Measurements from ENCODE around the gene DCBLD2.

DCBLD2 gene, protein sequence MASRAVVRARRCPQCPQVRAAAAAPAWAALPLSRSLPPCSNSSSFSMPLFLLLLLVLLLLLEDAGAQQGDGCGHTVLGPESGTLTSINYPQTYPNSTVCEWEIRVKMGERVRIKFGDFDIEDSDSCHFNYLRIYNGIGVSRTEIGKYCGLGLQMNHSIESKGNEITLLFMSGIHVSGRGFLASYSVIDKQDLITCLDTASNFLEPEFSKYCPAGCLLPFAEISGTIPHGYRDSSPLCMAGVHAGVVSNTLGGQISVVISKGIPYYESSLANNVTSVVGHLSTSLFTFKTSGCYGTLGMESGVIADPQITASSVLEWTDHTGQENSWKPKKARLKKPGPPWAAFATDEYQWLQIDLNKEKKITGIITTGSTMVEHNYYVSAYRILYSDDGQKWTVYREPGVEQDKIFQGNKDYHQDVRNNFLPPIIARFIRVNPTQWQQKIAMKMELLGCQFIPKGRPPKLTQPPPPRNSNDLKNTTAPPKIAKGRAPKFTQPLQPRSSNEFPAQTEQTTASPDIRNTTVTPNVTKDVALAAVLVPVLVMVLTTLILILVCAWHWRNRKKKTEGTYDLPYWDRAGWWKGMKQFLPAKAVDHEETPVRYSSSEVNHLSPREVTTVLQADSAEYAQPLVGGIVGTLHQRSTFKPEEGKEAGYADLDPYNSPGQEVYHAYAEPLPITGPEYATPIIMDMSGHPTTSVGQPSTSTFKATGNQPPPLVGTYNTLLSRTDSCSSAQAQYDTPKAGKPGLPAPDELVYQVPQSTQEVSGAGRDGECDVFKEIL

DNA sequence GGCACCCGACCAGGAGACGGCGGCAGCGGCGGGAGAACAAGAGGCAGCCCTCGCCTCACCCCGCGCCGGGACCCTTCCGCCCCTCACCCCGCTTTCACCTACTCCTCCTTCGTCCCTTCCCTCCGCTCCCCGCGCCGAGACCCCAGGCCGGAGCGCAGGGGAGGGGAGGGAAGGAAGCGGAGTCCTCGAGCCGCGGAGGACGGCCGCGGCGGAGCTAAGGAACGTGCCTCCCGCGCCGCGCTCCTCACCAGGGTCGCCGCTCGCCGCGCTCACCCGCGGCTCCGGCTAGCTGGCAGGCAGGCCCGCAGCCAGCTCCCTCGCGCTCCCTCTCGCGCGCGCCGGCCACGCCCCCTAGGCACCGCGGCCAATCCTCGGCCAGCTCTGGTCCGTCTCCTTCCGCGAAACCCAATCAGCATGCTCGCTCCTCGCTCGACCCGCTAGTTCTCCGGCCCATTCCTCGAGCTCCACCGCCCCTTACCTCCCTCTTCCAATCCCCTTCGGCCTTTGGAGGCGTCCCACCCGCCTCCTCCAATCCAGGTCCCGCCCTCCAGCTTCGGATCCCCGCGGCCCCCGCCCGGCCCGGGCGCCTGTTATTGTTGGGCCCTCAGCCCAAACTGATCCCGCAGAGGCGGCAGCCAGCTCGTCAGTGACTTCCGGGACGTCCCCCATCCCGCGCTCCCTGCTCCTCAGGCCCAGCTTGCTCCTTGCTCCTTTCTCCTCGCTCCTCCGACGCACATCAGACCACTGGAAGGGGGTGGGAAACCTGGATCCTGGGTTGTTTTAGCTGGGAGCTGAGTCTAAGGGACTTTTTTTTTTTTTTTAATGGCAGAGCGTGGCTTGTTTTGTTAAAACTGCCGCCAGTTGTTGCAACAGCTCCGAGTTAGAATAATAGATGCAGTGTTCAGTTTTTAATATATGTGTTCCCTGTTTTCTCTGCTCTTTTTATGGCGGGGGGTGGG is at the start of gene DCBLD2:
Gene DCBLD2 (minus strand): TSS at position 304 of the 959 bp plus-strand sequence. CDS start 369 bp downstream, outside the sequence.
- DNase-seq (ENCODE audit: low read depth in 2 of 2): peak; percentile 78

DNA sequence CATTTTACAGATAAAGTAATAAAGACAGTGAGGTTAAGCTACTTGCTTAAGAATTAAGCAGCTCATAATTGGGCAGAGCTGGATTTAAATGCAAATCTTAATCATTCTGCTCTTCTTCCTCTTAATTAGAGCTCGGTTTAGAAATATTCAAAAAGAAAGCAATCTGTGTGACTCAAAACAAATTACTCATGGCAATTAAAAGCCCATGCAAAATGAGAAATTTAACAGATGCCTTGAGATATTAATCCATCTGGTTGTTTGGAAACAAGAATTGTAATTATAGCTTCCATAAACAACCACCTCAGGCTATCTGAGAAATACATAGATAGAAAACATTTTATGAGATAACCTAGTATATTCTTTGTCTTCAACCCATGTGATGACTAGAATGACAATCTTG is 44.2 kb upstream of the DCBLD2 start:
- DNase-seq (ENCODE audit: low read depth in 2 of 2): no peak

DNA sequence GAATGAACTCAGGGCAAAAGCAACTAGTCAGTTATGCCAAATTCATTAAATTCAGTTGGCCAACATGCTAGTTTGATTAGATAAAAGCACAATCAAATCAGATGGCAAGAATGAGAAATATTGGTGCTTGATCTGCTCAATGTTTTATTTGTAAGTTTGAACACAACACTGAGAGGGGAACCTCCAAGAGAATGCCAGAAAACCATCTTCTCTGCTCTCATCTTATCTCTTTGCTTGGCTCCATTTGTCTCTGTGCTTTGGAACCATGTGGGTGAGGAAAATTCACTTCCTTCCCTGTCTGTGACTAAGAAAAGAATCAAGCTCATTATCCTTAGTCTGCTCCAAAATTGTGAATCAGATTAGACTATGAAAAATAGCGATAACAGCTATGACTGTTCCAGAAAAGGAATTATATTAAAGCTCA is 43.6 kb upstream of the DCBLD2 start:
- DNase-seq (ENCODE audit: low read depth in 2 of 2): no peak

DNA sequence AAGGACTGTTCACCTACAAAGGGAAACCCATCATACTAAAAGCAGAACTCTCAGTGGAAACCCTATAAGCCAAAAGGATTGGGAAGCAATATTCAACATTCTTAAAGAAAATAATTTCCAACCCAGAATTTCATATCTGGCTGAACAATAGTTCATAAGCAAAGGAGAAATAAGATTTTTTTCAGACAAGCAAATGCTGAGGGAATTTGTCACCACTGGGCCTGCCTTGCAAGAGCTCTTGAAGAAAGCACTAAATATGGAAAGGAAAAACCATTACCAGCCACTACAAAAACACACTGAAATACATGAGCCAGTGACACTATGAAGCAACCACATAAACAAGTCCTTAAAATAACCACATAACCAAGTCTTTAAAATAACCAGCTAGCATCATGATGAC is 28.9 kb upstream of the DCBLD2 start:
- DNase-seq (ENCODE audit: low read depth in 2 of 2): no peak

DNA sequence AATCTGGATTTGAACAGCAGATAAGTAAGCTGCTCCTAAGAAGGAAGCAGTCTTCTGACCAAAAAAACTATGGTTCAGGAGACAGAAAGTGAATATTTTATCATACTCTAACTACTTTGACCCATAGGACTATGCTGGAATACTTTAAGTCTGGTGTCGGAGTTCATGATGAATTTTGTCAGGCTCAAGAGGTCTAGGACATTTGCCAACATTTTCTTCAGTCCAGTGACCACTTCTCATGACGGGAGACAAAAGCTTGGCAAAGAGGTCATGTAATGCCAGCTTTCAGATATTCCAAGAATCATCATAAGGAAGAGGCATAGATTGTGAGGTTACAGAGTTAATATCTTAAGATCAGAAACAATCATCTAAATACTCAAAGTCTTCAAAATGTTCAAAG is 20.5 kb upstream of the DCBLD2 start:
- DNase-seq (ENCODE audit: low read depth in 2 of 2): no peak

DNA sequence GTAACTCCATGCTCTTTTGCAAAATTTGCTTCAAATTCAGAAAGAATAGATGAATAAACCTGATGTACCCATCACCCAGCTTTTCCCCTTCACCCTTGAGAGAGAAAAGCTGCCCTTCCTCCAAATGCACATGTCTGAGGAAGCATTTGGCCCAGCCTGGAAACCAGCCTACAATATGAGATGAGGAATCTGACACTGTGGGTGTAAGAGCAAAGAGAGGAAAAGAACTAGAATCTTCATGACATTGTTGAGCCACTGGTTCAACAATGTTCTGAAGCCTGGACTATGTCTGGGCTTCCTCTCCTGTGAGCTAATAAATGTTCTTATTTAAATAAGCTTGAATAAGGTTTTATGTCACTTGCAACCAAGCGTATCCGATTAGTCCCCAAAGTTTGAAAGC is 18.7 kb upstream of the DCBLD2 start:
- DNase-seq (ENCODE audit: low read depth in 2 of 2): no peak

DNA sequence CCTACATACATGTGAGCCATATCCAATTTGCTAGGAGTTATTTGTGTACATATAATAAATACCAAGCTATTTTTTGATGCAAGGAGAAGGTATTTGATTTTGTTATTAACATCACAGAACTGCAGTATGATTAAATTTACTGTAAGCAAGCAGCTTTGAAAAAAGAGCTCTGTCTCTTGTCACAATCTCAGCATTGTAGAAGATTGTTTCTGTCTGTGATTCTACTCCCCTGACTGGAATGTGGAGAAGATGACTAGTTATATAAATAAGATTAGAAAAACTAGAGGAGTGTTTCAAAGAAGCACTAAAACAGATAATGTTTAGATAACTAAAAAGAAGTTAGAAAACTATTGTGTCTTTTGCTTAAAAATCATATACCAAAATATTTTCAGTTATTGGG is 17.1 kb upstream of the DCBLD2 start:
- no peak for DNase-seq (ENCODE audit: low read depth in 2 of 2)

DNA sequence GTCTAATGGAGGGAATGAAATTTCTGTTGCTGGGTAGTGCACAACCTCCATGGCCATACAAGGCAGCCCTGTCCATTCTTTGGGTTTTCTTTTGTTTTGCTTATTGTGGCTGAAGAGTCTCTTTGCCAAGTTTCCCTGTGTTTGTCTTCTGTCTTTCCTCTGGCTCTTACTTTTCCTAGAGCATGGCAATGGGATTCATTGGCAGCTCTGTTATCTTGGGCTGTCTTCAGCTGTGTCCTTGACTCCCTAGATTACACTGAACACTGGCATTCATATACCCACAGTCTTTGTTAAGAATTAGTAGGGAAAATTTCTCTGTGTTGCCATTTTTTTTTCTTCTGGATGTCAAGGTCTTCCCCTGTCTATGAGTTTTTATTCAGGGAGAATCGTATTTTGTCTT is 16.1 kb upstream of the DCBLD2 start:
- DNase-seq (ENCODE audit: low read depth in 2 of 2): no peak

DNA sequence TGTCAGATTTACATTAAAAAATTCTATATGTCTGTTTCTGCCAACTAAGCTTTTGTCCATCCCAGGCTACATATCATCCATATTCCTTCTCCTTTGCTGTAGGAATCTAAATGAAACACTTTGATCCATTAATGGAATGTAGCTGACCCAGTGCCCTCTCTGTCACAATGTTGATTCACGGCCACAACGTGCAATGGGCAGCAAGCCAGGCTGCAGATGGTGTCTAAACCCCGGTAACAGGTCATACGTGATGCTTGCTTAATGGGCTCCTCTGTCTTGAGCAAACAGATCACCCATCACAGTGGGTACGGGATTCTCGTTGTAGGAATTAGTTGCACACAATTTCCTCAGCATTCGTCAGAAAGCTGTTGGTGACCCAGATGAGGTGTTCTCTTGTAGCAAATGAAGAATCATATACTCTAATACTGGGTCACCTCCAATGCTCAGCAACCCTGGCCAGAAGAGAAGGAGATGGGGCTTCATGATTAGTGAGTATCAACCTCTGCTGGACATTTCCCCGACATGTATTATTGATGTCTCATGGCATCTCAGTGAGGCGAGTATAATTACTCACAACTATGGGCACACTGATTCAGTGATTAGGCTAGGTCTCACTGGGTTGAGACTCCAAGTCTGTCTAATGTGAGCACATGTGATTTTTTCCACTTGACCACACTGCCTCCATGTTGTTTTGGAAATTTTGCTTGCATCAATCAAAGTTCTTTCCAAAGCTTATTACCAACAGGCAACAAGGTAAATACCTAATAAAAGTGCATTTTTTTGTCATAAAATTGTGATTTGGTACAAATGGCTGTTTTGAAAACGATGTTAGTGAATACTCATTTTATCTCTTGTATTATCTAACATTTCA is 12.9 kb upstream of the DCBLD2 start:
- DNase-seq (ENCODE audit: low read depth in 2 of 2): no peak

DNA sequence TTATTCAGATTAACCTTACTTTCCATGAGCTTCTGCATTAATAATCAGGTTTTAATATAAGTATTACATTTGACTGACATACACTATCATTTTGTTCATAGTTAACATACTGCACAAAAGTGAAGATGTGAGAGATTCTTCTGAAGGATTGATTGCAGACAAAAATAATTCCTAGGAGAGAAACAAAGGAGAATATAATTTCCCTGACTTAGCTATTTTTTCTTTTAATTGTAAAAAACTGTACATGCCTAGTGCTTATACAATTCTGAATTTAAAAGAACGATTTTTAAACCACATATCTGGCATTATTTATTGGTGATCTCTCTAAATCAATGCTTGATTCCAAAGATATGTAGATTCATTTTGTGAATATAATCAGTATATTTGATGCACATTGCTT is 11.0 kb upstream of the DCBLD2 start:
- no peak for DNase-seq (ENCODE audit: low read depth in 2 of 2)

DNA sequence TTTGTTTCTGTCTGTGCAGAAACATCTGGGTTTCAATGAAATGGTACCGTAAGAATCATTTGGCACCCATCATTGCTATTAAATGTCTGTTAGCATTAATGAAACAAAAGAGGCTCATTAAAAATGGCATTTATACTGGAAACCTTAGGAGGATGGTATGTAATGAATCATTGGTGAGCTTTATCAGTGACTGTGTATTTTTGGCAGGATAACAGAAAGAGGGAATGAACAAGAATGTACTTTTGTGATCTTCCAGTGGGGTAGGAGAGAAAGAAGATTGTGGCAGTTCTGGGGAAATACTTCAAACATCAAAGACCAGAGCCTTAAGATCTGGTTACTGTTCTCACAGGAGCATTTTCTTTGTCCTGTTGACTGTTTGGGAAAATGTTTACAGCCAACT is 4.7 kb upstream of the DCBLD2 start:
- DNase-seq (ENCODE audit: low read depth in 2 of 2): no peak

DNA sequence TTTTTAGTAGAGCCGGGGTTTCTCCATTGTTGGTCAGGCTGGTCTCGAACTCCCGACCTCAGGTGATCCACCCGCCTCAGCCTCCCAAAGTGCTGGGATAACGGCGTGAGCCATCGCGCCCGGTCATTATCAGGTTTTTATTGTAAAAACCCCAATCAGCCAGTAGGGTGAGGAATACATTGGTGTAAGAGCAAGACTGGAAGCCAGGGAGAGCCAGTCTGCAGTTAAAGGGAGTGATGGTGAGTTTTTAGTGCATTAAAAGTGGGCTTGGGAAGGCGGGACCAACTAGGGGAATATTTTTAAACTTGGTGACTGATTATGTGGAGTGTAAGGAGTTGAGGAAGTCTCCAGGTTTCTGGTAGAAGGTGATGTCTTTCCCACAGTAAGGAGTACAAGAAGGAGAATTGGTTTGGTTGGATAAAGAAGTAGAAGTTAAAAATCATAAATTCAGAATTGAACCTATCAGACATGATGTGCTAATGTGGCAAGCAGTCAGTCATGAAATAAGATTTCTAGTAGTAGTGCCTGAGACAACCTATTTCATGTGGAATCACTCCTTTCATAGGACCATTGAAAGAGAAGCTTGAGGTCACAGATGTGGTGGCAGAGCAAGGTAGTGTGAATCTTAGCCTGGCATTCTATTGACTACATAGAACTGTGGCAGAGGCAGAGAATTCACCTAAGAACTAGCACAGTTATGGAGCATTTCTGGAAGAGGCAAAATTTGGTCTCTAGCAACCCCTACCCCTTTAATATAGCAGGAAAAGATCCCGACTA is 2.4 kb upstream of the DCBLD2 start:
- DNase-seq (ENCODE audit: low read depth in 2 of 2): no peak

DNA sequence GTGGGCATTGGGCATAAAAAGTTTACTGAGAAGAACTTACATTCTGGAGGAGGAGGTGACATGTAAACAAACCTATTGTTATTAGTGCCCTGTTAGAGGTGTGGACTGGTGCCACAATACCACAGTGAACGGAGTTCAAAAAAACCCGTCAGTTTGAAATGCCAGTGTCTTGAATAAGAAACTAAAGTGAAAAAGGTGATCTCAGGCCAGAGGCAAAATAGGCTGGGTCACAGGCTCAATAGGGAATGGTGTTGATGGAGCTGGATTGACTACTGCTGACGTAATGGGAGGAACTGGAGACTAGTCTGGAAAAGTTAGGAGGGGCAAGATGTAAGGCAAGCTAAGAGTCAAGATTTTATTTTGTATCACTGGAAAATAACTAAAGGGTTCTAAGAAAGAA is 1.6 kb upstream of the DCBLD2 start:
- no peak for DNase-seq (ENCODE audit: low read depth in 2 of 2)

DNA sequence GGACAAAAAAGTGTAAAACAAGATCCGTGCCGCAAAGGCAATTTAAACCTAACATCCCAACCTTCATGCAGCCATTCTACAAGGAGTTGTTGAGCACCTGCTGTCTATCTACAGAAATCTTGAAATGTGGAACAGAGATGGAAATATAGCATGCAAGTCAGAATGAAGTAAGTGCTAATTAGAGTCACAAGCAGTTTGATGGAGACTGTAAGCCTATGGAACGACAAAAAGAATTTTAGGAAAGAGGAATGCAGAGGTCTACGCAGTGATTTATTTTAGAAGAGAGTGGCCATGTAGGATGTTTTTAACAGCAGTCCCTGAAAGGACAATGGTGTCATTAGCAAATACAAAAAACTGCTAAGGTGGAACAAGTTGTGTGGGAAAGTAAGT is 851 bp upstream of the DCBLD2 start:
- no peak for DNase-seq (ENCODE audit: low read depth in 2 of 2)

DNA sequence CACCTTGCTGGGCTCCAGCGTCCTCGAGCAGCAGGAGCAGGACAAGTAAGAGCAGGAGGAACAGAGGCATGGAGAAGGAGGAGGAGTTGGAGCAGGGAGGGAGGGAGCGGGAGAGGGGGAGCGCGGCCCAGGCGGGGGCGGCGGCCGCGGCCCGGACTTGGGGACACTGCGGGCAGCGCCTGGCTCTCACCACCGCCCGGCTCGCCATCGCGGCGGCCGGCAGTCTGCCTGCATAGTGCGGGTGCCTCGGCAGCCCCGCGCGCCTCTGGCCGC is 440 bp downstream of the DCBLD2 start:
- no peak for DNase-seq (ENCODE audit: low read depth in 2 of 2)

DNA sequence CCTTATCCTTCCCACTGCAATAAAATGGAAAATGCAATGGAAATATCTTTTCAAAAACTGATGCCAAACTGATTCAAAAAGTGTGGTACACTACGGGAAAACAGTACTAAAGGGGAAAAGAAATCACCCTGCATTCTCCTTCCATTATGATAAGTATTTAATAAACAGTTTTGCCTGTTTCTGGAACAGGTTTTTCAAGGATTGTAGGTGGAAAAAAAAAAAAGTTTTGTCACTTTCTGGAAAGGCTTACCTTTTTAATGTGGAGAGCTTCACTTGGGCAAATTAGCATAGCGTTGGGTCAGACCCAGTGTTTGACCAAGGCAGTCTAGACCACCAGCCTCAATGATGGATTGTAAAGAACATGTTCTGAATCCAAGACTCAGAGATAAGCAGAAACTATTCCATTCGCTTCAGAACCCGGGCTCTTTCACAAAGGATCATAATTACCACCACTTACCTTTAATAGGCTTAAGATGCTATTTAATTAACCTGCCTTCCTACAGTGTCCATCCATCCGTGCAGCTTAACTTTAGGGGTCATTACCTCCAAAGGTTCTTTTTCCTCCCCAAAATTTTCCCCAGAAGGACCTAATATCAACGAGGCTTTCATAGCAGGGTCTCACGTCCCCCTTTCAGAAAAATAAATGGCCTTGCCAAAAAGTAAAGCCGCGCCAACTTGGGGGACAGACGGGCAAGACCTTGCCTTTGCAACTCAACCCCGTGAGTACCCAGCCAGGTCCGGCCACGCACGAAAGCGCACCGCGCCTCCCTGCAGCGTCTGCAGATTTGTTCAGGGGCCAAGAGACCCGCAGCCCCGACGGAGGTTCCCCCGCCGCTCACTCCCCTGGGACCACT is 1.0 kb downstream of the DCBLD2 start:
- DNase-seq (ENCODE audit: low read depth in 2 of 2): peak in 1 of 2 donors; percentile 1

DNA sequence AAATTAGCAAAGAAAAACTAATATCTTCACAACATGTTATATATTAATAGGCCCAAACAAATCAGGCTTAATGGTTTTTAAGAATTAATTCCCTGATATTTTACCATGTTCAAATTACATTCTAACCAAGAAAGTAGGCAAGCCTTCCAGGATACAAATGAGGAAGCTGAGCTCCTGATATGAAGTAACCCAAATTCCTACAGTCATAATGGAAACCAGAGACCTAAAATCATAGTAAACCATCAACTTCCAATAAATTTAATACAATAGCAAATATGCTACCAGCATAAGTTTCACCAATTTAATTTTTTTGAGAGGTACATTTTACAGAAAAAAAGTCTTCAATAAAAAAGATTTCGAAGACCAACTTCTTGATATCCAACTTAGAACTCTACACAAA is 3.8 kb downstream of the DCBLD2 start:
- no peak for DNase-seq (ENCODE audit: low read depth in 2 of 2)

DNA sequence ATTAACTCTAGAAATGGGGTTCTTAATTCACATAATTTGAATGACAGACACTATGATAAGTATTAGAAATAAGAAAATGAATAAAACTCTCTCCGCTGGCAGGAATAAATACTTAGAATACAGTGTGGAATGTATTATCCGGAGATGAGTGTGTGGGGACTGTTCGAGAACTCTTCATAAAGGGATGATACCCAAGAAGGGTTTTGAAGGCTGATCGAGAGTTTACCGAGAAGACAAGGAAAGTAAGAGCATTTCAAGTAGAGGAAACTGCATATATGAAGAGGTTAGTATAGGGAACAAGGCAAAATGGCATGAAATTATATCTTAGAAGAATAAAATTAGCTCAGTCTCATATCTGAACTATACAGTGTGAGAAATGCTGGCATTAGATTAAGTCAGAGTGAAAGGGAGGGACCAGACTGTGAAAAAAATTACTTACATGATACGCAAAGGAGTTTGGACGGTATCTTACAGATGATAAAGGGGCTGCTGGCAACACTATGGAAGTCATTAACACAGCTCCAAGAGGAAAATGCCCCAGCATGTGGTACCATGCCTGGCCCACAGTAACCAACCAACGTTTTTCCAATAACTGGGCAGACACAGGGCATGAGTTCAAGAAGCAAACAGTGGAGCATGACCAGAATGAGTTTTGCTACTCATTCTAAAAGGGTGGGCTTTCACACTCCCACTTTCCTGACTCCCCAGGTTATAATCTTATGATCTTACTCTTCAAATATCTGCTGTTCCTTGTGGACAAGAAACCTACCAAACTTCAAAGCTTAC is 6.5 kb downstream of the DCBLD2 start:
- no peak for DNase-seq (ENCODE audit: low read depth in 2 of 2)

DNA sequence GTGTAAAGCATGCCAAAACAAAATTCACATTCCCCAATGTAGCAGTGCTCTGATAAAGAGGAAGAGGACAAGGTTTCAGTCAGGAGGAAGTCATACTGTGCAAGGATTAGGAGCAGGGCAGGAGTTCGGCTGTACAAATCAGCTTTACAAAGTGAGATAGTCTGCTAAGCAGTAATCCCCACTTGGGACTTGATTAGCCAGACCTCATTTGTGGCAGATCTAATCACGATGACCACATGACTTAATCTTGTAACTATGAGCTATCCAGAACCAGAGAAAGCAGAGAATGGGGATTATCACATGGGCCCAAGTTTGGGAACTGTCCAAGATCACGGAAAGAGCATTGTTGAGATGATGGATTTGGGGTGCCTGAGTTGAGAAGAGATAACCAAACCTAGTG is 7.8 kb downstream of the DCBLD2 start:
- DNase-seq (ENCODE audit: low read depth in 2 of 2): no peak

Measured in stimulated activated CD8-positive, alpha-beta memory T cell treated with anti-CD3 and anti-CD28 coated beads, Interleukin-15, amount 100 ng/mL, for 4 hours (primary cell).